ENCODE data around the gene CMC2.

The CMC2 gene

GRCh38 chr16:80990978-80991377, 15.7 kb downstream of the CMC2 start:
- Histone ChIP-seq H3K27me3 (ENCODE audit: control insufficient read depth, low read length) (no peaks in the 10 kb centered on the region), H3K4me1 (ENCODE audit: control insufficient read depth, low read length) (peaks cover 14% of the 10 kb centered on the region), H3K4me2 (ENCODE audit: low read length) (no peak overlapping the region), H4K20me1 (ENCODE audit: control insufficient read depth, insufficient read depth, low read depth, low read length) (peaks cover 3% of the 10 kb centered on the region; the same call in 1 of the 2 replicates), H3K27ac (ENCODE audit: low read depth, low read length) (no peak overlapping the region), H3K9me2 (replicated peaks; ENCODE audit: control insufficient read depth, low read length) (no peaks in the 10 kb centered on the region), H3K79me2 (ENCODE audit: control insufficient read depth, low read length) (peaks cover 66% of the 10 kb centered on the region), H3K4me3 (ENCODE audit: low read length) (no peak overlapping the region), H3F3A (ENCODE audit: control insufficient read depth, insufficient read depth) (no peaks in the 10 kb centered on the region), H3K36me3 (ENCODE audit: control insufficient read depth, low read length) (peaks cover 33% of the 10 kb centered on the region), H3K9me3 (ENCODE audit: control insufficient read depth, insufficient read depth, low read length) (no peaks in the 10 kb centered on the region)
- TF ChIP-seq CTCF (IDR thresholded peaks at IDR 0.05; ENCODE audit: low read depth, low read length, poor library complexity, severe bottlenecking) (no peak), EZH2phosphoT487 (IDR thresholded peaks at IDR 0.05; ENCODE audit: borderline replicate concordance, low read length) (no peak)

- no peak for TF ChIP-seq EZH2phosphoT487 (IDR thresholded peaks at IDR 0.05; ENCODE audit: borderline replicate concordance, low read length)
- TF ChIP-seq CTCF (IDR thresholded peaks at IDR 0.05; ENCODE audit: low read depth, low read length, poor library complexity, severe bottlenecking), result no peak
- Histone ChIP-seq H4K20me1 (ENCODE audit: control insufficient read depth, insufficient read depth, low read depth, low read length) (peaks cover 3% of the 10 kb centered on the region; the same call in 1 of the 2 replicates), H3K27ac (ENCODE audit: low read depth, low read length) (no peak overlapping the region), H3K4me2 (ENCODE audit: low read length) (no peak overlapping the region), H3K4me3 (ENCODE audit: low read length) (no peak overlapping the region), H3K36me3 (ENCODE audit: control insufficient read depth, low read length) (peaks cover 29% of the 10 kb centered on the region), H3K4me1 (ENCODE audit: control insufficient read depth, low read length) (peaks cover 10% of the 10 kb centered on the region), H3K27me3 (ENCODE audit: control insufficient read depth, low read length) (no peaks in the 10 kb centered on the region), H3F3A (ENCODE audit: control insufficient read depth, insufficient read depth) (no peaks in the 10 kb centered on the region), H3K9me3 (ENCODE audit: control insufficient read depth, insufficient read depth, low read length) (no peaks in the 10 kb centered on the region), H3K79me2 (ENCODE audit: control insufficient read depth, low read length) (peaks cover 62% of the 10 kb centered on the region), H3K9me2 (replicated peaks; ENCODE audit: control insufficient read depth, low read length) (no peaks in the 10 kb centered on the region)
Measured at GRCh38 chr16:80990577-80990976, 16.1 kb downstream of the CMC2 start.

- no peak overlapping the region for H3K27ac ChIP-seq (ENCODE audit: low read depth, low read length)
- TF ChIP-seq CTCF (IDR thresholded peaks at IDR 0.05; ENCODE audit: low read depth, low read length, poor library complexity, severe bottlenecking) (no peak), EZH2phosphoT487 (IDR thresholded peaks at IDR 0.05; ENCODE audit: borderline replicate concordance, low read length) (no peak)
- H3K4me3 ChIP-seq (ENCODE audit: low read length), result no peak overlapping the region
- peaks cover 3% of the 10 kb centered on the region; the same call in 1 of the 2 replicates for H4K20me1 ChIP-seq (ENCODE audit: control insufficient read depth, insufficient read depth, low read depth, low read length)
- no peaks in the 10 kb centered on the region for H3K27me3 ChIP-seq (ENCODE audit: control insufficient read depth, low read length)
- H3K9me3 ChIP-seq (ENCODE audit: control insufficient read depth, insufficient read depth, low read length), result no peaks in the 10 kb centered on the region
- H3K4me1 ChIP-seq (ENCODE audit: control insufficient read depth, low read length), result peaks cover 7% of the 10 kb centered on the region
- H3K9me2 ChIP-seq (replicated peaks; ENCODE audit: control insufficient read depth, low read length), result no peaks in the 10 kb centered on the region
- H3K36me3 ChIP-seq (ENCODE audit: control insufficient read depth, low read length), result peaks cover 28% of the 10 kb centered on the region
- H3K4me2 ChIP-seq (ENCODE audit: low read length), result no peak overlapping the region
- H3K79me2 ChIP-seq (ENCODE audit: control insufficient read depth, low read length), result peaks cover 57% of the 10 kb centered on the region
- H3F3A ChIP-seq (ENCODE audit: control insufficient read depth, insufficient read depth), result no peaks in the 10 kb centered on the region
Measured at GRCh38 chr16:80989801-80990200, 16.9 kb downstream of the CMC2 start.
